Motor neuron (in vitro differentiated cells): ENCODE data around the gene COL15A1. TPM values are rescaled to one million over a fixed set of nuclear protein-coding genes. Genes with fewer than 3 reads are reported as not detected.

Experiments
- ATAC-seq, 8 experiments: fragments of 200-7000 bp; cut with Tn5 transposase; replicated peaks in 6 of 8; 2 replicates each; pipeline ENCODE4 v1.8.0; 2021; ENCODE audit warnings: mild to moderate bottlenecking in 8 of 8, moderate library complexity in 8 of 8
- H3K27ac ChIP-seq, 2 donors: fragments of 250-450 bp; sonication (Bioruptor Pico); 2 replicates each; pipeline ENCODE4 v1.9.0; 2021; ENCODE audit warnings: antibody characterized with exemption in 2 of 2, mild to moderate bottlenecking in 2 of 2, moderate library complexity in 1 of 2
- H3K4me1 ChIP-seq, 2 donors: fragments of 250-450 bp; sonication (Bioruptor Pico); replicated peaks in 1 of 2; 2 replicates each; pipeline ENCODE4 v1.6.1; 2021; ENCODE audit warnings: antibody characterized with exemption in 2 of 2, mild to moderate bottlenecking in 2 of 2, moderate library complexity in 1 of 2
- H3K4me3 ChIP-seq, 5 donors: fragments of 250-450 bp; sonication (Bioruptor Pico); 2 replicates each; pipeline ENCODE4 v1.9.0; 2021; ENCODE audit warnings: antibody characterized with exemption in 5 of 5, mild to moderate bottlenecking in 5 of 5, moderate library complexity in 4 of 5
- WGBS, 10 experiments: fragments of 450-650 bp; shearing (Covaris generic); methylation state at CpG; one replicate each; pipeline ENCODE4 v1.0.0; 2022; 5-methylcytosine and 5-hydroxymethylcytosine counted together
- in situ Hi-C, 9 experiments: fragments of 400-800 bp; cut with MboI; loops; one replicate each; pipeline ENCODE4 v1.15.0; 2021; ENCODE audit warnings: low sequenced_read_pairs in 9 of 9, low pct_unique_long_range_greater_than_20kb in 2 of 9; ENCODE audit not compliant: unreplicated experiment in 9 of 9
- total RNA-seq, 8 experiments: library from RNA; unstranded; fragments of 300-600 nt; gene quantifications; 2 replicates each; pipeline versions ENCODE4 v1.2.3 to v1.2.4, GENCODE V29; 2022

Gene COL15A1
- total RNA-seq, 8 experiments from 2014 or later, result 0.05 to 46.3 (median 0.35) TPM; not detected in 1

DNA sequence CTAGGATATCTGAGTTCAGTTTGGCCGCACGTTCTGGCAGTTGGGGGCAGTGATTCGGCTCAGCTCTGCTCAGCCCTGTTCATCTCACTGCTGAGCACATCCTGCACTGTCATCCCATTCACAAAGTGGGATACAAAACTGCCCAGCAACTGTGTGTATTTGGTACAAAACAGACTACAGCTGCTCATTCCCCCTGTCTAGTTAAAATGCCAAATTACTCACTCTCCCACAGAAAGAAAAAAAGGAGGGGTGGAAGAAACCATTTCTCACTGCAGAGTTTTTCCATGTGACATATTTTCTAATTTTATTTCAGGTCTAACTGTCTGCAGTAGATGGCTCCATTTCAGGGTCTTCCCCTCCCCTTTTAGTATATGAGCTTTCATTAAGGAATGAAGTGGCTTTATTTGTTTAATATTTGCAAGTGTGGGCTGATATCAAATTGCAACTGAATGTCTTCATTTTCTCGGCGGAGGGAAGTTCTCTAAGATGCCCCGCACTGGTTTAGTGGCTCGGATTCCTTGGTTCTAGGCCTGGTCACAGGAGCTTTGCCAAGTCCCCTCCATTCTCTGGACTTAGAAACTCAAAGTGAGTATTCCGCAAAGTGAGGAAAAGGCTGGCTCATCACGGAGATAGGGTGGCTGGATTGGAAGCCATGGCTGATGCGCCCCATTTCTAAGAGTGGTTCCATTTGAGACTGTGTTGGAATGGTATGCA lies 14.7 kb downstream of the COL15A1 start:
- H3K4me3 ChIP-seq, result no peak overlapping the region
- H3K4me1 ChIP-seq, result no peaks in the 10 kb centered on the region
- H3K27ac ChIP-seq, result no peak overlapping the region
- 15 to 100% (median 85%) methylated on average over 4 to 10 of the region's 10 CpGs; no CpG with 5 or more reads in 2 of the 10 experiments for WGBS, 10 experiments
- in situ Hi-C loops, result no loop called here
- peak in 3 of 8 experiments; percentile 24 to 39 (median 25) for ATAC-seq

DNA sequence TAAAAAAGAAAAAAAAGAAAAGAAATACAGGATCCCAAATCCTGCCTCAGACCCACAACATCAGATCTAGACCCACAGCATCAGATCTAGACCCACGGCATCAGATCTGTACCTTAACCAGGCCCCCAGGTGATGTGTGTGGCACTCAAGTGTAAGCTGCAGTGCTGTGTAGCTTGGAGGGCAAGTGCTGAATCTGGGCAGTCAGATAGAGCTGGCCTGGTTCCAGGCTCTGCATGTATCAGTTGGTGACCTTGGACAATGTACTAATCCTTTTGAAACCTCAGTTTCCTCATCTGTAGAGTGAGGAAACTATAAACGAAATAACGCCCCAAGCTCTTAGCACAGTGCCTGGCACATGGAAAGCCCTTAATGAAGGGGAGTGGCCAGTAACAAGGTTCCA lies 16.7 kb downstream of the COL15A1 start:
- ATAC-seq, result no peak
- Histone ChIP-seq H3K27ac (no peak overlapping the region), H3K4me1 (no peaks in the 10 kb centered on the region), H3K4me3 (no peak overlapping the region)
- 65 to 100% (median 80%) methylated on average over 1 to 3 of the region's 3 CpGs; no CpG with 5 or more reads in 3 of the 10 experiments for WGBS, 10 experiments
- in situ Hi-C loops, result no loop called here

DNA sequence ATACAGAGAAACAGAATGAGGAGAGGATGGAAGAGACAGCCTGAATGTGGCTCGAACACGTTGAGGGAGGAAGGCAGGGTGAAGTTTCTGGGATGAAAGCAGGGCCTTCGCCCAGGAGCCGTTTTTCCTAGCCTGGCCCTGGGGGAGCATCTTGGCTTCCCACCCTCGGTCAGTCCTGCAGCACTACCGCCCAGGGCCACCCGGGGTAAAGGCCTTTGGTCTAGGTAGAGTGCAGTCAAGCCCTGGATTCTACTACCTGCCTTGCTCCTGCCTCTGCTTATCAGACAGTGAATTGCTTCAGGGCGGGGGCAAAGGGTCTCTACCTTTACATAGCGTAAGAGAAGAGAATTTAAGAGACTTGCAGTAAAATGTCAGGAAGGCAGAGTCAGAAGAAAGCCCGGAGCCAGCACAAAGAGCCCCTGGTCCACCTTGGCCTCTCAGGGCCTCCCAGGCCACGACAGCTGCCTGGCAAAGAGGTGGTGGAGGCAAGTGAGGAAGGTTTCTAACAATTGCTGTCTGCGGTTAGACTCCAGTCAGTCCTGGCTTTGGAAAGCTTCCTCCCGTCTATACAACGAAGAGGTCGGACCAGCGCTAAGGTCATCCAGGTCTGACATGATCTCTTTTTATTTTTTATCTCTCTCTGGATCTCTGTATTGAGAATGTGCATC lies 17.9 kb downstream of the COL15A1 start:
- Histone ChIP-seq H3K4me1 (no peaks in the 10 kb centered on the region), H3K4me3 (no peak overlapping the region), H3K27ac (no peak overlapping the region)
- no peak for ATAC-seq
- in situ Hi-C loops, result no loop called here
- WGBS, 10 experiments, result 14 to 100% (median 78%) methylated on average over 2 to 11 of the region's 16 CpGs

DNA sequence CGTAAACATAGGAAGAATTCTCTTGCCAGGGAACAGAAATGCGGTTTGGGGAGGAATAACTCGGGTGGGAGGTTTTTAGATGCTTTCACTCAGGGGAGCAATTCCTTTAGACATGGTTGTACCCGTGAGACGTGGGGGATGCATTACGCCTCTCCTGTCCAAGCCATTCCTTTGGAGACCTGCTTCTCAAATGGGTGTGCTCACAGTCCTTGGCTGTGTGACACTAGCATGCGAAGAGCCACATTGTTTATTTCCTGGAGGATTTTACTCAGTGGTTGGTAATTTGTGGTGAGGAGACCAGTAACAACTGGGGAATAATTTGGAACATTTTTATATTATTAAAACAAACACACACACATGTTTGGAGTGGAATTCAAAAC lies 18.5 kb downstream of the COL15A1 start:
- no peaks in the 10 kb centered on the region for H3K4me1 ChIP-seq
- ATAC-seq, result no peak
- no peak overlapping the region for H3K4me3 ChIP-seq
- H3K27ac ChIP-seq, result no peak overlapping the region
- in situ Hi-C loops, result no loop called here
- 14 to 100% (median 48%) methylated on average over 1 to 4 of the region's 7 CpGs; no CpG with 5 or more reads in 4 of the 10 experiments for WGBS, 10 experiments

DNA sequence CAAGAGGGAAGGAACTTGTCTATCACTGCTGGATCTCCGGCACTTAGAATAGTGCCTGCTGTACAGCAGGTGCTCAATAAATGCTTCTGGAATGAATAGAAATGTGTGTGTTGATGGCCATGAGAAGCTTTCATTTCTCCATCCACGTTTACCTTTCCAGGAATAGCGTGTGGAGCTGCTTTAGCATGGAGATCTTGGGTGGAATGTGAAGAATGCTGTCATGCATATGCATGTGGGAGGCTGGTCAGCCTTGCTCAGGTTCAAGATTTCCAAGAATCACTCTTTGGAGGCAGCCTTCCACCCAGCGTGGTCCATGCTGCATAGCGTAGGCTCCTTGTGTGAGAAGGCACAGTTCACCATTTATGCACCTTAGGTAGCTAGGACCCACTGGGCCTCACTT lies 19.2 kb downstream of the COL15A1 start:
- Histone ChIP-seq H3K4me3 (no peak overlapping the region), H3K27ac (no peak overlapping the region), H3K4me1 (no peaks in the 10 kb centered on the region)
- 21 to 100% (median 50%) methylated on average over 1 to 5 of the region's 5 CpGs; no CpG with 5 or more reads in 1 of the 10 experiments for WGBS, 10 experiments
- in situ Hi-C loops, result no loop called here
- ATAC-seq, result peak in 3 of 8 experiments; percentile 78 to 84 (median 79)

DNA sequence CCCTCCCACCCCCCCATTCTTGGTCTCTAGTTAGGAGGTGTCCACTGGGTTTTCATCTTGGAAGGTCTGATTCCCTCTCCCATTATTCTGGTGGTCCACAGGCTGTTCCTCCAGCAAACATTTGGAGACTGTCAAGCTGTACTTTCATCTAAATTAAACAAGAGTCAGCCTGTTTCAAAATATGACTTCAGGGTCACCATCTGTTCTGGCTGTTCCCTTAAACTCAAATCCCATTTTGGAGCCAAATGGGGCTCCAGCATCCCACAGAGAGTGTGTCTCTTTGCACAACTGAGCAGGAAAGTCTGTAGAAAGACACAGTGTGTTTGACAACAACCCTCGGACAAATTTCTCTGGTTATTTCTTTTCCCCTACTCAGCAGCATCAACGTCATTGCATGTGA lies 20.5 kb downstream of the COL15A1 start:
- Histone ChIP-seq H3K4me1 (no peaks in the 10 kb centered on the region), H3K4me3 (no peak overlapping the region), H3K27ac (no peak overlapping the region)
- no peak for ATAC-seq
- in situ Hi-C loops, result no loop called here
- 17 to 100% (median 67%) methylated on average over 1 to 2 of the region's 2 CpGs; no CpG with 5 or more reads in 3 of the 10 experiments for WGBS, 10 experiments

DNA sequence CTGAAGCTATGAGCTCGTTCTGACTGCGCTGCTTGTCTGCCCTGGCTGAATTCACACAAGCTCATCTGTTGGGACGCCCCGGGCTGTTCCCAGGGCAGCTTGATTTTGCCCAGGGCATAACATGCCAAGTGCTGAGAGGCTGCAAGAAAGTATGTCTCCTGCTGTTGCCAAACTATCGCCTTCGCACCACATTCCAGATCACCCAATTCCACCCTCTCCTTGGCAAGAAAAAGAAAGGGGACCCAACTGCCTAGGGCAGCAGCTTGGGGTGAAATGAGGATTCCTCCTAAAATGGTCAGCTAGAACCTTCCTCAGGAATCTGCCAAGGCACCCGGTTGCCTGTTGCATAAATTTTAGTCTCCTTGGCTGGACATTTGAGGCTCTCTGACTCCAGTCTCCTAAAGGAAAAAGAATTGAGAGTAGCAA lies 21.2 kb downstream of the COL15A1 start:
- no peak for ATAC-seq
- Histone ChIP-seq H3K4me3 (no peak overlapping the region), H3K27ac (no peak overlapping the region), H3K4me1 (no peaks in the 10 kb centered on the region)
- in situ Hi-C loops, result no loop called here
- 33 to 88% (median 78%) methylated on average over 1 to 5 of the region's 7 CpGs; no CpG with 5 or more reads in 2 of the 10 experiments for WGBS, 10 experiments

DNA sequence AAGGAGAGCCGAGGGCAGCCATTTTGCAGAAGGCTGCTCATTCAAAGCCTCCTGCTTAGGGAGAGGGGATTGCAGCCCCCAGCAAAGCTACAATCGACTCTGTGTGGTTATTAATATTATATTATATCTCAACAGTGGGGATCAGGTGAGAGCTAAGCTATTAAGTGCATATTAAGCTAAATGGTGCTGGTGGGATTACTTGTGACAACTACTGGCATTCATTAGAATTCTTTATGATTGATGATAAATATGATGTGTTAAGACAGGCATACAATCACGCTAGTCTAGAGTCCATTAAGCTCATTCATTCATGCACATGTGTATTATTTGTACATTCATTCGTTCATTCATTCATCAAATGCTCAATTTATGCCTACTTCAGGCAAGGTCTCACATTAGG lies 23.0 kb downstream of the COL15A1 start:
- Histone ChIP-seq H3K4me3 (no peak overlapping the region), H3K4me1 (peaks cover 7 to 9% of the 10 kb centered on the region in 2 donors), H3K27ac (no peak overlapping the region)
- in situ Hi-C loops, result no loop called here
- WGBS, 10 experiments, result 0 to 88% (median 57%) methylated on average over 1 to 3 of the region's 4 CpGs; no CpG with 5 or more reads in 1 of the 10 experiments
- ATAC-seq, result no peak

DNA sequence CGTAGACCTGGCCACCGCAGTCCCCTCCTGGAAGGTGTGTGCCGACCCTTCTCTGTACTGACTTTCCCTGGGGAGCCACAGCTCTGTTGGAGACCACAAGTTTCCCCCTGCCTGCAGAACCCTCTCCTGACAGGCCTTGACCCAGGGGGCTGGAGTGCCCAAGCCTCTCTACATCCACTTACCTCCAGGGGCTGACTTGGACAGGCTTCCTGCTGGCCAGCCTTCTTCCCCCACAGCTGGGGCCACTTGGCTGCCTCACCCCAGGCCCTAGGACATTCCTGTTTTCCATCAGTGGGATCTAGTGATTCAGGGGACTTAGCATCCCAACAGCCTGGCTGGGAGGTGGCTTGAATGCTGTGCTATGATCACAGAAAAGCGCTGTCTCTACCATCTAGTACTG lies 23.6 kb downstream of the COL15A1 start:
- Histone ChIP-seq H3K27ac (no peak overlapping the region), H3K4me3 (no peak overlapping the region), H3K4me1 (peaks cover 7 to 9% of the 10 kb centered on the region in 2 donors)
- in situ Hi-C loops, result no loop called here
- no peak for ATAC-seq
- 80 to 100% methylated on average over 2 of the region's 4 CpGs; no CpG with 5 or more reads in 8 of the 10 experiments for WGBS, 10 experiments

DNA sequence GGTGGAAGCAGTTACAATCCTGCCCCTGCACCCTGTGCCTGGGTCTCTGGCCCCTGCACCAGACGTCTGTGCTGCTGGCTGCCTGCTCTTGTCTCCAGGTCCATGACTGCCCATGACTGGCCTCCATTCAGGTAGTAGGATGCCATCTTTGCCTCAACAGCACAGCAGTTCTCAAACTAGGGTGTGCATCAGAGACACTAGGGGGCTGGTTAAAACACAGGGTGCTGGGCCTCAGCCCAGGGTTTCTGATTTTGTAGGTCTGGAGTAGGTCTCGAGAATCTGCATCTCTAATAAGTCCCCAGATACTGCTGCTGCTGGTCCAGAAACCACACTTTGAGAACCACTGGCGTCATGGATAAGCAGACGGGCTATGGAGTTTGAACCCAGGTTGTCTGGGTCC lies 24.0 kb downstream of the COL15A1 start:
- 80 to 100% (median 91%) methylated on average over 1 to 3 of the region's 4 CpGs; no CpG with 5 or more reads in 6 of the 10 experiments for WGBS, 10 experiments
- peaks cover 7 to 9% of the 10 kb centered on the region in 2 donors for H3K4me1 ChIP-seq
- in situ Hi-C loops, result no loop called here
- ATAC-seq, result no peak
- no peak overlapping the region for H3K4me3 ChIP-seq
- H3K27ac ChIP-seq, result no peak overlapping the region

DNA sequence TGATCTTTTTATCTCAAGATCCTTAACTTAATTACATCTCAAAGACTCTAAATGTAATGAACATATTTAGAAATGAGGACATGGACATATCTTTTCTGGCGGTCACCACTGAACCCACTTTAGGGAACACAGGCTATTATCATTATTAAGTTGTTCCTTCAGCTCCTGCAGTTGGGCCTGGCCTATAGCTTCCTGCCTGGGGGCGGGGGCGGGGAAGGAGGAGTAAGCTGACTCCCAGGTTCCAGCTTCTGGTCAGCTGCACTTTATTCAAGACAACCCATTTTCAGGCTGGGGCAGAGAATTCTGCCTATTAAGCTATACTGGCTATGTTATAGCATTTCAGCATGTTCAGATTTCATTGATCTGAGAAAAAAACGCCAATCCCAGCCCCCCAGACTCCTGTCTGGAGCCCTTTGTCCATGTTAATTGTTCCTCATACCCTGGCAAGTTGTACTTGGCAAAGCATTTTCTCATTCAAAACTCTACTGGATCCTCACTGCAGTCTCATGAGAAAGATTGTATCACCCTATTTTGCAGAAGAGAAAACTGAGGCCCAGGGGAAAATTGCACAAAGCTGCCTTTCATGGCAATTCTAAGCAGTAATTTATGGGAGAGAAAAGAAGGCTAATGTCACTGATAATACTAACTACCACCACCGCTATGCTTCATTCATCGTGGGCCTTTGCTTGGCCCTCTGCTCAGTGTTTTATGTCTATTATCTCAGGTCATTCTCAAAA lies 25.1 kb downstream of the COL15A1 start:
- peaks cover 7 to 9% of the 10 kb centered on the region in 2 donors for H3K4me1 ChIP-seq
- 43 to 100% (median 88%) methylated on average over 1 to 6 of the region's 6 CpGs; no CpG with 5 or more reads in 4 of the 10 experiments for WGBS, 10 experiments
- no peak overlapping the region for H3K27ac ChIP-seq
- ATAC-seq, result peak in 1 of 8 experiments; percentile 60
- no peak overlapping the region for H3K4me3 ChIP-seq
- in situ Hi-C loops, result no loop called here

DNA sequence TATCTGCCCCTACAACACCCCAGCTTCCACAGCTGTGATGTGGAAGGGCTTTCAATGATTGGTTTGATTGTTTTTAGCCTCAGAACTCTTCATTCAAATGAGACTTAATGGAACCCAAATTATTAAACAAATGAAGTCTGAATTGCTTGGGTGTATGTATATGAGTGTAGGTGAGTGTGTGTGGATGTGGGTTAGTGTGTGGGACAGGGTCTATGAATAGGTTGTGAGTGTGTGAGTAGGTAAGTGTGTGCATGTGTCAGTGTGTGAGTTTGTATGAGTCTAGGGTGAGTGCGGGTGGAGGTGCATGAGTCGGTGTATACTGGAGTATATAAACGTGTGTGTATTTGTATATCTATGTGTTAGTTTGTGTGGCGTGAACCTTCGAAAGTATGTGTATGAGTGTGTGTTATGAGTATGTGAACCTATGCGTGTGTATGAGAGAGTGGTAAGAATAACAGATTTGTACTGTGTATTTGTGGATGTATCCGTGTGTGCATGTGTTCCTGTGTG lies 26.9 kb downstream of the COL15A1 start:
- H3K4me1 ChIP-seq, result peaks cover 7 to 15% of the 10 kb centered on the region in 2 donors
- in situ Hi-C loops, result no loop called here
- H3K27ac ChIP-seq, result no peak overlapping the region
- no peak overlapping the region for H3K4me3 ChIP-seq
- WGBS, 10 experiments, result 80 to 100% (median 93%) methylated on average over 1 to 5 of the region's 7 CpGs; no CpG with 5 or more reads in 3 of the 10 experiments
- no peak for ATAC-seq
